Vagina (tissue), 2 donors: ENCODE measurements around the gene ZC2HC1C.

Source experiments
- POLR2A ChIP-seq, 2 donors: fragments of 450-650 bp; IDR thresholded peaks; one replicate each; pipeline ENCODE4 v1.6.1; 2017; ENCODE audit warnings: antibody characterized with exemption in 2 of 2, mild to moderate bottlenecking in 2 of 2, moderate library complexity in 2 of 2
- TF ChIP-seq, protein P1 (sequence below), 3 experiments: fragments of 450-650 bp in 2 of 3; fragments of 200-600 bp in 1 of 3; sonication (generic) in 1 of 3; IDR thresholded peaks; one replicate each; pipeline ENCODE4 v1.5.1; 2017 to 2019; ENCODE audit warnings: antibody characterized with exemption in 3 of 3, mild to moderate bottlenecking in 2 of 3, moderate library complexity in 2 of 3

DNA sequence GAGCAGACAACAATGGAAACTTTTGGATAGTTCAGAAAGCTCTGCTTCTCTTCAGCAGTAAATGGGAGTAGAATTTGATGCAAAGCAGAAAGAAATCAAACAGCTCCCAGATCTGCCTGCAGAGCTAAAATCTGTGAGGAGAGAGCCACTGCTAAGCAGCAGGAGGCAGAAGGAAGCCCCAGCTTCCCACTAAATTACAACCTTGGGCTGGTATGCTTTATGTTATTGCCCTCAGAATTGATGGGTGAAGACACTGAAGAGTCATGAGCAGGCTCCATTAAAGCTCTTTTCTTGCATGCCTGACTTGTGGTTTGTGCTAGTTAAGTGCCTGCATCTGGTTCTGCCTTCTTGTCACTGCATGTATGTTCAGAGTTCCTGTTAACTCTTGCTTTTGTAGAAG, 8.4 kb downstream of the ZC2HC1C start:
- TF ChIP-seq, protein P1, sequence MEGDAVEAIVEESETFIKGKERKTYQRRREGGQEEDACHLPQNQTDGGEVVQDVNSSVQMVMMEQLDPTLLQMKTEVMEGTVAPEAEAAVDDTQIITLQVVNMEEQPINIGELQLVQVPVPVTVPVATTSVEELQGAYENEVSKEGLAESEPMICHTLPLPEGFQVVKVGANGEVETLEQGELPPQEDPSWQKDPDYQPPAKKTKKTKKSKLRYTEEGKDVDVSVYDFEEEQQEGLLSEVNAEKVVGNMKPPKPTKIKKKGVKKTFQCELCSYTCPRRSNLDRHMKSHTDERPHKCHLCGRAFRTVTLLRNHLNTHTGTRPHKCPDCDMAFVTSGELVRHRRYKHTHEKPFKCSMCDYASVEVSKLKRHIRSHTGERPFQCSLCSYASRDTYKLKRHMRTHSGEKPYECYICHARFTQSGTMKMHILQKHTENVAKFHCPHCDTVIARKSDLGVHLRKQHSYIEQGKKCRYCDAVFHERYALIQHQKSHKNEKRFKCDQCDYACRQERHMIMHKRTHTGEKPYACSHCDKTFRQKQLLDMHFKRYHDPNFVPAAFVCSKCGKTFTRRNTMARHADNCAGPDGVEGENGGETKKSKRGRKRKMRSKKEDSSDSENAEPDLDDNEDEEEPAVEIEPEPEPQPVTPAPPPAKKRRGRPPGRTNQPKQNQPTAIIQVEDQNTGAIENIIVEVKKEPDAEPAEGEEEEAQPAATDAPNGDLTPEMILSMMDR (IDR thresholded peaks at IDR 0.05) = no peak
- no peak for TF ChIP-seq POLR2A (IDR thresholded peaks at IDR 0.05)
